ENCODE measurements around the gene DEDD. TPM values are rescaled to one million over a fixed set of nuclear protein-coding genes. Genes with fewer than 3 reads are reported as not detected.

DEDD gene
- total and polyA plus RNA-seq, 2 donors (not counting 1 experiment from before 2014, with no cell fraction given): 21.6 to 40.3 TPM

GRCh38 chr1:161164901-161165610 is 32.6 kb upstream of the DEDD start:
- no peak for DNase-seq (ENCODE audit: low read depth in 2 of 2)
- no peak for TF ChIP-seq EZH2 (IDR thresholded peaks at IDR 0.05; ENCODE audit: low read length, missing control alignments)
- TF ChIP-seq CTCF (conservative IDR thresholded peaks at IDR 0.05 in 1 of 2, IDR thresholded peaks at IDR 0.05 in 1 of 2; ENCODE audit: low read depth in 1 of 2, low read length in 2 of 2): no peak
- Histone ChIP-seq H3K79me2 (ENCODE audit: control insufficient read depth, insufficient read depth, low read length) (peaks cover 12% of the 10 kb centered on the region), H3K4me3 (replicated peaks in 1 of 4; ENCODE audit: control extremely low read depth in 1 of 4, insufficient read depth in 1 of 4, low read depth in 3 of 4, low read length in 4 of 4) (peak overlapping the region in 3 of 4 experiments; percentile 55 to 88 (median 87)), H3K4me2 (ENCODE audit: extremely low read depth, insufficient read depth, low read length) (peak overlapping the region; percentile 100), H3K4me1 (ENCODE audit: control insufficient read depth, extremely low read depth, insufficient read depth, low read length) (peaks cover 16% of the 10 kb centered on the region), H3K27me3 (ENCODE audit: control insufficient read depth, insufficient read depth, low read length) (no peaks in the 10 kb centered on the region), H3K9me3 (ENCODE audit: control insufficient read depth, insufficient read depth, low read depth, low read length) (no peaks in the 10 kb centered on the region), H3K36me3 (ENCODE audit: control insufficient read depth, insufficient read depth, low read length) (peaks cover 19% of the 10 kb centered on the region), H2AFZ (ENCODE audit: low read length) (no peak overlapping the region), H4K20me1 (ENCODE audit: control insufficient read depth, extremely low read depth, insufficient read depth, low read length) (no peaks in the 10 kb centered on the region), H3K9ac (ENCODE audit: insufficient read depth, low read length) (peak overlapping the region; percentile 74), H3K27ac (ENCODE audit: insufficient read depth, low read length) (peak overlapping the region; percentile 91)

GRCh38 chr1:161163793-161164192 is 31.3 kb upstream of the DEDD start:
- Histone ChIP-seq H3K79me2 (ENCODE audit: control insufficient read depth, insufficient read depth, low read length) (peaks cover 17% of the 10 kb centered on the region), H3K4me3 (replicated peaks in 1 of 4; ENCODE audit: control extremely low read depth in 1 of 4, insufficient read depth in 1 of 4, low read depth in 3 of 4, low read length in 4 of 4) (no peak overlapping the region), H3K9ac (ENCODE audit: insufficient read depth, low read length) (no peak overlapping the region), H4K20me1 (ENCODE audit: control insufficient read depth, extremely low read depth, insufficient read depth, low read length) (no peaks in the 10 kb centered on the region), H3K27me3 (ENCODE audit: control insufficient read depth, insufficient read depth, low read length) (no peaks in the 10 kb centered on the region), H3K4me1 (ENCODE audit: control insufficient read depth, extremely low read depth, insufficient read depth, low read length) (peaks cover 18% of the 10 kb centered on the region), H3K9me3 (ENCODE audit: control insufficient read depth, insufficient read depth, low read depth, low read length) (no peaks in the 10 kb centered on the region), H2AFZ (ENCODE audit: low read length) (no peak overlapping the region), H3K4me2 (ENCODE audit: extremely low read depth, insufficient read depth, low read length) (no peak overlapping the region), H3K36me3 (ENCODE audit: control insufficient read depth, insufficient read depth, low read length) (peaks cover 19% of the 10 kb centered on the region), H3K27ac (ENCODE audit: insufficient read depth, low read length) (no peak overlapping the region)
- TF ChIP-seq EZH2 (IDR thresholded peaks at IDR 0.05; ENCODE audit: low read length, missing control alignments) (no peak), CTCF (conservative IDR thresholded peaks at IDR 0.05 in 1 of 2, IDR thresholded peaks at IDR 0.05 in 1 of 2; ENCODE audit: low read depth in 1 of 2, low read length in 2 of 2) (no peak)
- no peak for DNase-seq (ENCODE audit: low read depth in 2 of 2)

GRCh38 chr1:161162806-161163205 is 30.3 kb upstream of the DEDD start:
- Histone ChIP-seq H3K27me3 (ENCODE audit: control insufficient read depth, insufficient read depth, low read length) (no peaks in the 10 kb centered on the region), H3K4me2 (ENCODE audit: extremely low read depth, insufficient read depth, low read length) (no peak overlapping the region), H3K9ac (ENCODE audit: insufficient read depth, low read length) (no peak overlapping the region), H4K20me1 (ENCODE audit: control insufficient read depth, extremely low read depth, insufficient read depth, low read length) (no peaks in the 10 kb centered on the region), H2AFZ (ENCODE audit: low read length) (no peak overlapping the region), H3K9me3 (ENCODE audit: control insufficient read depth, insufficient read depth, low read depth, low read length) (no peaks in the 10 kb centered on the region), H3K27ac (ENCODE audit: insufficient read depth, low read length) (no peak overlapping the region), H3K36me3 (ENCODE audit: control insufficient read depth, insufficient read depth, low read length) (peaks cover 21% of the 10 kb centered on the region), H3K79me2 (ENCODE audit: control insufficient read depth, insufficient read depth, low read length) (peaks cover 17% of the 10 kb centered on the region), H3K4me3 (replicated peaks in 1 of 4; ENCODE audit: control extremely low read depth in 1 of 4, insufficient read depth in 1 of 4, low read depth in 3 of 4, low read length in 4 of 4) (no peak overlapping the region), H3K4me1 (ENCODE audit: control insufficient read depth, extremely low read depth, insufficient read depth, low read length) (peaks cover 18% of the 10 kb centered on the region)
- TF ChIP-seq EZH2 (IDR thresholded peaks at IDR 0.05; ENCODE audit: low read length, missing control alignments) (no peak), CTCF (conservative IDR thresholded peaks at IDR 0.05 in 1 of 2, IDR thresholded peaks at IDR 0.05 in 1 of 2; ENCODE audit: low read depth in 1 of 2, low read length in 2 of 2) (no peak)
- no peak for DNase-seq (ENCODE audit: low read depth in 2 of 2)
